ENCODE data around the gene SUMO2.
"Not testable (repeated sequence)": the region's sequence is repeated elsewhere in the genome, so short reads cannot be mapped to it uniquely, and the experiment has no call there.

The SUMO2 gene

GRCh38 chr17:75132018-75133000 lies 50.5 kb downstream of the SUMO2 start:
- ChIA-PET POLR2A (interaction anchor here (0.7 to 2.1 kb wide), 3 partner anchors 18 to 50 kb away, joined by 6 to 11 read pairs (median 6); partner anchors contain the start of gene JPT1), CTCF (interaction anchor here (1.3 to 6.0 kb wide), 14 partner anchors 8 to 103 kb away, joined by 3 to 168 read pairs (median 6); partner anchors contain the start of gene ARMC7)
- Histone ChIP-seq H3K36me3 (ENCODE audit: control insufficient read depth in 4 of 4, insufficient read depth in 4 of 4, low read length in 3 of 4) (peaks cover 0 to 37% (median 27%) of the 10 kb centered on the region in 4 experiments), H3K27ac (ENCODE audit: insufficient read depth in 1 of 2, low read depth in 1 of 2, low read length in 2 of 2, poor library complexity in 1 of 2, severe bottlenecking in 2 of 2) (peak overlapping the region in 1 of 2 experiments; percentile 86), H3K4me1 (ENCODE audit: control extremely low read depth in 1 of 4, control insufficient read depth in 4 of 4, insufficient read depth in 4 of 4, low read length in 3 of 4) (peaks cover 0 to 23% (median 16%) of the 10 kb centered on the region in 4 experiments), H3K4me3 (ENCODE audit: control insufficient read depth in 1 of 7, extremely low read depth in 1 of 7, insufficient read depth in 4 of 7, low read depth in 2 of 7, low read length in 6 of 7) (peak overlapping the region; percentile 64 to 88 (median 83))
- not testable (repeated sequence) for H3K9me3 ChIP-seq (ENCODE audit: control extremely low read depth in 1 of 5, control insufficient read depth in 4 of 5, insufficient read depth in 2 of 5, low read depth in 1 of 5, low read length in 4 of 5); DNase-seq; H3K27me3 ChIP-seq (replicated peaks in 2 of 5; ENCODE audit: control insufficient read depth in 4 of 5, insufficient read depth in 5 of 5, low read length in 4 of 5)
- WGBS (ENCODE audit: insufficient coverage), result 88% methylated on average over 33 of the region's 40 CpGs

- DNase-seq, result peak; percentile 66 to 83 (median 71)
- Histone ChIP-seq H3K4me3 (ENCODE audit: control insufficient read depth in 1 of 7, extremely low read depth in 1 of 7, insufficient read depth in 4 of 7, low read depth in 2 of 7, low read length in 6 of 7) (peak within 1 kb of the TSS; percentile 64 to 88 (median 83)), H3K4me1 (ENCODE audit: control extremely low read depth in 1 of 4, control insufficient read depth in 4 of 4, insufficient read depth in 4 of 4, low read length in 3 of 4) (peaks cover 0 to 23% (median 17%) of the 10 kb centered on the region in 4 experiments), H3K36me3 (ENCODE audit: control insufficient read depth in 4 of 4, insufficient read depth in 4 of 4, low read length in 3 of 4) (peaks cover 0 to 34% (median 26%) of the 10 kb centered on the region in 4 experiments), H3K27me3 (replicated peaks in 2 of 5; ENCODE audit: control insufficient read depth in 4 of 5, insufficient read depth in 5 of 5, low read length in 4 of 5) (no peaks in the 10 kb centered on the region), H3K9me3 (ENCODE audit: control extremely low read depth in 1 of 5, control insufficient read depth in 4 of 5, insufficient read depth in 2 of 5, low read depth in 1 of 5, low read length in 4 of 5) (no peaks in the 10 kb centered on the region), H3K27ac (ENCODE audit: insufficient read depth in 1 of 2, low read depth in 1 of 2, low read length in 2 of 2, poor library complexity in 1 of 2, severe bottlenecking in 2 of 2) (peak within 1 kb of the TSS; percentile 50 to 86)
- POLR2A ChIA-PET, result interaction anchor here (1.3 to 2.1 kb wide), 4 partner anchors 14 to 23 kb away, joined by 3 to 11 read pairs (median 5); partner anchors contain the start of gene JPT1
- WGBS (ENCODE audit: insufficient coverage), result 0% methylated on average over 74 of the region's 82 CpGs
- CTCF ChIA-PET, result interaction anchor here (0.7 to 6.0 kb wide), 22 partner anchors 10 to 171 kb away, joined by 3 to 168 read pairs (median 4); partner anchors contain the start of genes ARMC7, MRPL58 and SLC16A5
These were observed 51.3 kb downstream of the SUMO2 start, which contains the start of gene NT5C for GRCh38 chr17:75131278-75132017. Gene NT5C, minus strand, starts transcription at chr17:75131742. Its CDS starts 35 bp downstream, at chr17:75131707.

GRCh38 chr17:75130632-75131277 lies 52.0 kb downstream of the SUMO2 start:
- ChIA-PET POLR2A (interaction anchor here (0.5 to 2.1 kb wide), 5 partner anchors 14 to 40 kb away, joined by 3 to 11 read pairs (median 4); partner anchors contain the start of gene JPT1), CTCF (interaction anchor here (0.7 to 6.0 kb wide), 24 partner anchors 9 to 170 kb away, joined by 3 to 168 read pairs (median 4); partner anchors contain the start of genes ARMC7, MRPL58 and SLC16A5)
- peaks cover 0 to 27% (median 23%) of the 10 kb centered on the region in 4 experiments for H3K4me1 ChIP-seq (ENCODE audit: control extremely low read depth in 1 of 4, control insufficient read depth in 4 of 4, insufficient read depth in 4 of 4, low read length in 3 of 4)
- H3K27ac ChIP-seq (ENCODE audit: insufficient read depth in 1 of 2, low read depth in 1 of 2, low read length in 2 of 2, poor library complexity in 1 of 2, severe bottlenecking in 2 of 2), result peak overlapping the region; percentile 50 to 86
- H3K36me3 ChIP-seq (ENCODE audit: control insufficient read depth in 4 of 4, insufficient read depth in 4 of 4, low read length in 3 of 4), result peaks cover 0 to 34% (median 22%) of the 10 kb centered on the region in 4 experiments
- peak; percentile 56 to 78 (median 78) for DNase-seq
- peak overlapping the region; percentile 64 to 88 (median 83) for H3K4me3 ChIP-seq (ENCODE audit: control insufficient read depth in 1 of 7, extremely low read depth in 1 of 7, insufficient read depth in 4 of 7, low read depth in 2 of 7, low read length in 6 of 7)
- no peaks in the 10 kb centered on the region for H3K9me3 ChIP-seq (ENCODE audit: control extremely low read depth in 1 of 5, control insufficient read depth in 4 of 5, insufficient read depth in 2 of 5, low read depth in 1 of 5, low read length in 4 of 5)
- WGBS (ENCODE audit: insufficient coverage), result 15% methylated on average over 29 of the region's 29 CpGs
- no peaks in the 10 kb centered on the region for H3K27me3 ChIP-seq (replicated peaks in 2 of 5; ENCODE audit: control insufficient read depth in 4 of 5, insufficient read depth in 5 of 5, low read length in 4 of 5)

GRCh38 chr17:75130059-75130631 lies 52.6 kb downstream of the SUMO2 start:
- peaks cover 0 to 28% (median 17%) of the 10 kb centered on the region in 4 experiments for H3K36me3 ChIP-seq (ENCODE audit: control insufficient read depth in 4 of 4, insufficient read depth in 4 of 4, low read length in 3 of 4)
- peak overlapping the region in 6 of 7 experiments; percentile 64 to 86 (median 81) for H3K4me3 ChIP-seq (ENCODE audit: control insufficient read depth in 1 of 7, extremely low read depth in 1 of 7, insufficient read depth in 4 of 7, low read depth in 2 of 7, low read length in 6 of 7)
- POLR2A ChIA-PET, result interaction anchor here (0.5 to 2.1 kb wide), 6 partner anchors 13 to 41 kb away, joined by 3 to 11 read pairs (median 5); partner anchors contain the start of gene JPT1
- peak overlapping the region; percentile 50 to 86 for H3K27ac ChIP-seq (ENCODE audit: insufficient read depth in 1 of 2, low read depth in 1 of 2, low read length in 2 of 2, poor library complexity in 1 of 2, severe bottlenecking in 2 of 2)
- no peak for DNase-seq
- H3K27me3 ChIP-seq (replicated peaks in 2 of 5; ENCODE audit: control insufficient read depth in 4 of 5, insufficient read depth in 5 of 5, low read length in 4 of 5), result no peaks in the 10 kb centered on the region
- WGBS (ENCODE audit: insufficient coverage), result 91% methylated on average over 20 of the region's 24 CpGs
- H3K9me3 ChIP-seq (ENCODE audit: control extremely low read depth in 1 of 5, control insufficient read depth in 4 of 5, insufficient read depth in 2 of 5, low read depth in 1 of 5, low read length in 4 of 5), result no peaks in the 10 kb centered on the region
- H3K4me1 ChIP-seq (ENCODE audit: control extremely low read depth in 1 of 4, control insufficient read depth in 4 of 4, insufficient read depth in 4 of 4, low read length in 3 of 4), result peaks cover 2 to 33% (median 28%) of the 10 kb centered on the region in 4 experiments
- CTCF ChIA-PET, result interaction anchor here (0.7 to 6.0 kb wide), 15 partner anchors 8 to 118 kb away, joined by 3 to 168 read pairs (median 4); partner anchors contain the start of genes ARMC7, MRPL58 and SLC16A5

- ChIA-PET CTCF (interaction anchor here (1.0 to 6.0 kb wide), 6 partner anchors 8 to 68 kb away, joined by 3 to 168 read pairs (median 20); partner anchors contain the start of gene ARMC7), POLR2A (interaction anchor here (0.5 to 2.1 kb wide), 2 partner anchors 15 to 40 kb away, joined by 7 to 11 read pairs; no protein-coding TSS in a partner anchor)
- Histone ChIP-seq H3K27me3 (replicated peaks in 2 of 5; ENCODE audit: control insufficient read depth in 4 of 5, insufficient read depth in 5 of 5, low read length in 4 of 5) (no peaks in the 10 kb centered on the region), H3K9me3 (ENCODE audit: control extremely low read depth in 1 of 5, control insufficient read depth in 4 of 5, insufficient read depth in 2 of 5, low read depth in 1 of 5, low read length in 4 of 5) (no peaks in the 10 kb centered on the region), H3K4me3 (ENCODE audit: control insufficient read depth in 1 of 7, extremely low read depth in 1 of 7, insufficient read depth in 4 of 7, low read depth in 2 of 7, low read length in 6 of 7) (no peak overlapping the region), H3K36me3 (ENCODE audit: control insufficient read depth in 4 of 4, insufficient read depth in 4 of 4, low read length in 3 of 4) (peaks cover 0 to 24% (median 16%) of the 10 kb centered on the region in 4 experiments), H3K27ac (ENCODE audit: insufficient read depth in 1 of 2, low read depth in 1 of 2, low read length in 2 of 2, poor library complexity in 1 of 2, severe bottlenecking in 2 of 2) (no peak overlapping the region), H3K4me1 (ENCODE audit: control extremely low read depth in 1 of 4, control insufficient read depth in 4 of 4, insufficient read depth in 4 of 4, low read length in 3 of 4) (peaks cover 2 to 39% (median 34%) of the 10 kb centered on the region in 4 experiments)
- DNase-seq, result no peak
- WGBS (ENCODE audit: insufficient coverage), result 87% methylated on average over 7 of the region's 9 CpGs
These were observed 53.2 kb downstream of the SUMO2 start for GRCh38 chr17:75129576-75129975.

Measured in common myeloid progenitor, CD34-positive (primary cell).